Stimulated activated CD8-positive, alpha-beta memory T cell treated with anti-CD3 and anti-CD28 coated beads, Interleukin-7, amount 100 ng/mL, for 48 hours (primary cell): ENCODE measurements around the gene JPT1.
"Not testable (repeated sequence)": the region's sequence is repeated elsewhere in the genome, so short reads cannot be mapped to it uniquely, and the experiment has no call there.

Source experiments
- DNase-seq, 2 donors: peaks; one replicate each; pipeline ENCODE4 v3.0.0-alpha.2; 2020; ENCODE audit warnings: low read depth in 1 of 2; ENCODE audit errors: extremely low read depth in 1 of 2

The JPT1 gene

DNA sequence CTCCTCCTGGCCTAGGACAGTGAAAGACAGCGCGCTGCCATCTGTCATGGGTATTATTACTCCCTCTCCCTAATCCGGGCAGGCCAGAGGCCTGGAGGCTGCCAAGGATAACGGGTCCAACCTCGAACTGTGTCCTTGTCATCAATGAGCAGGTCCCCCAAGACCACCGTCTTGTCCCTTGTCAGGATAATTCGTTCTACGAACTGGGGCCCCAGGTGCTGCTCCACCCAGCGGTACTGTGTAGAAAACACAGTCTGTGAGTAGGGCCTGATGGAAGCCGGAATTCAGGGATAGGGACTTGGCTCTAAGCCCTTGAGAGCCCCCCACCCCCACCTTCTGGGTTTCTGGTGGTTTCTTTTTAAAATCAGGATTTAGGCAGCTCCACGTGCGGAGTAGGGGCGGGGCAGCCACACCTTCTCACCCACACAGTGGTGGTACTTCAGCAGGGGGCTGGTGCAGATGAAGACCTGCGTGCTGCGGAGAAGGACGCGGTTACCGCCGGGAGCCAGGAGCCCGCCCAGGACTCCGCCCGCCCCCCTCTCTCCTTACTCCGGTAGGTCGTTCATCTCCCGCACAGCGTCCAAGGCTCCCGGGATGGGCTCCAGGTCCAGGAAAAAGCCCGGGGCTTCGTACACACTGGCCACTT, 23.6 kb downstream of the JPT1 start:
- peak; percentile 20 to 37 for DNase-seq

DNA sequence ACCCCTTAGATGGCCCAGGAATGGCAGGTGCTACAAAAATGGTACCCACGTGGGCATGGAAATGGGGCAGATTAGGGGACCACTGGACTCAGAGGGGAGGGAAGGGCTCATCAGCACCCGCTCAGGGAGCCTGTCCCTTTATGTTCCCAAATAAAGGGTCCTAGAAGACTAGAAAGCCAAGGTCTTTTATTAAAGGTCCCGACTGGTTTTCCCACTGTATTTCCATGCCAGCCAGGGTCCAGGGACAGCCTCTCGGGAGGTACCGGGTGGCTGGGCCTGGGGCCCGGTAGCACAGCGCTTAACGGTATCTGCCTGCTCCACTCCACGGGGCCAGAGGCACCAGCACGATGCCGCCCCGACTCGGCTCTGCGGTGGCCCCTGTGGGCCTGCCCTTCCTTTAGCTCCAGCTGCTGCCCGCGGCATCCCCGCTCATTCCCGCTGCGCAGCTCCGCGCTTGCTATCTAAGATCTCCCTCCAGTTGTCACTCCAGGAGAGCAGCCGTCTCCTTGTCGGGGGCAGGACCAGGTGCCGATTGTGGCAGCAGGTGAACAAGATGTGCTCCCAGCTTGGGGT, 24.2 kb downstream of the JPT1 start:
- no peak for DNase-seq

DNA sequence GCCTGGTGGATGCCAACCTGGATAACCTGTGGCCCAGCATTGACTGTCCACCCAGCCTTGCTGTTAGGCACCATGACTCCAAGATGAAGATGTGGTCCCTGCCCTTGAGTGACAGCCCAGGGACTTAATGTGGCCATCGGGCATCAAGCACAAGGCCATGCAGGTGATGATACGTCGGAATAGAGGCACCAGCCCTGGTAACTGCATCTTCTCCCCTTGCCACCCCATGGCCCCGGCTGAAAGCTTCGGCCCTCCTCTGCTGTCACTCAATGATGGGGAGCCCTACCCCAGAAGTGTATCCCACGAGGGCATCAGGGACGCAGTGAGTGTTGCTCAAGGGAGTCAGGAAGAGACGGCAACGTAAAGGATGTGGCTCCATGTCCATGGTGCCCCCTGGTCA, 24.7 kb downstream of the JPT1 start:
- DNase-seq, result no peak

DNA sequence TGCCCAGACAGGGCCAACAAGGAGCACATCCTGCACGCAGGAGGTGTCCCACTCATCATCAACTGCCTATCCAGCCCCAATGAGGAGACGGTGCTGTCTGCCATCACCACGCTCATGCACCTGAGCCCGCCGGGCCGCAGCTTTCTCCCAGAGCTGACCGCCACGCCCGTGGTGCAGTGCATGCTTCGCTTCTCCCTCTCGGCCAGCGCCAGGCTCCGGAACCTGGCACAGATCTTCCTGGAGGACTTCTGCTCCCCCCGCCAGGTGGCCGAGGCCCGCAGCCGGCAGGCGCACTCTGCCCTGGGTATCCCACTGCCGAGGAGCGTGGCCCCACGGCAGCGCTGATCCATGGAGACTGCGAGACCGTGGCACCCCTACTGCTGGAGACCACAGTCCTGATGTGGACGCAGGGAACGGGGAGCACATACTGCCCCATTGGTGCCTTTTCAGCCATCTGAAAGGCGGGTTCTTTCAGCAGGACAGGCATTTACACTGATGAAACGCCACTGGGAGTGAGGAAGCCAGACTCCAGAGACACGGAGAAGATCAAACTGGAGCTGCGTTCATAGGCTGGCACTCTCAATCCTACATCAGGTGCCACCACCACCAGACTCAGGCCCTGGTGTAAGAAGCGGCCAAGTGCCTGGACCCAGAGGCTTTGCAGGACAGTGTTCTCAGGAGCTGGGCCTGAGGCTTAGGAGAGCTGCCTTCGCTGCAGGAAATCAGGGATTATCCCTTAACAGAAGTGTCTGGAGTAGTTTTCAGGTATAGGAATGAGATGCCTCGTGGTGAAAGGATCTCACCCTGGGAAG, 25.4 kb downstream of the JPT1 start:
- no peak for DNase-seq

DNA sequence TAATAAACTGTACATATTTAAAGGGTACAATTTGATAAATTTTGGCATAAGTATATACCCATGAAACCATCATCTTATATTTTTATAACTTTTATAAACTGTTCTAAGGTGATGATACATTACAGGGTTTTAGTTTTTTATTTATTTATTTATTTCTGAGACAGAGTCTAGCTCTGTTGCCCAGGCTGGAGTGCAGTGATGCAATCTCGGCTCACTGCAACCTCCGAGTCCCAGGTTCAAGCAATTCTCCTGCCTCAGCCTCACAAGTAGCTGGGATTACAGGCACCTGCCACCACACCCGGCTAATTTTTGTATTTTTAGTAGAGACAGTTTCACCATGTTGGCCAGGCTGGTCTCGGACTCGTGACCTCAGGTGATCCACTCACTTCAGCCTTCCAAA, 26.4 kb downstream of the JPT1 start:
- not testable (repeated sequence) for DNase-seq

DNA sequence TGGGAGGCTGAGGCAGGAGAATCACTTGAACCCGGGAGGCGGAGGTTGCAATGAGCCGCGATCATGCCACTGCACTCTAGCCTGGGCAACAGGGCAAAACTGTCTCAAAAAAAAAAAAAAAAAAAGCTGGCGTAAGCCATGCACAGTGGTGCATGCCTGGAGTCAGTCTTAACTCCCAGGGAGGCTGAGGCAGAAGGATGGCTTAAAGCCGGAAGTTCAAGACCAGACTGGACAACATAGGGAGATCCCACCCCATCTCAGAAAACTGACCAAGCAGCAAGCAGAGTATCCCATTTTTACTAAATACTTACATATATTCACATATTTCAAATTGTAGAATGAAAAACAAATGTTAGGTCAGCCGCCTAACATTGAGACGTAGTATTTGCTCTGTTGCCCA, 27.4 kb downstream of the JPT1 start:
- no peak for DNase-seq

DNA sequence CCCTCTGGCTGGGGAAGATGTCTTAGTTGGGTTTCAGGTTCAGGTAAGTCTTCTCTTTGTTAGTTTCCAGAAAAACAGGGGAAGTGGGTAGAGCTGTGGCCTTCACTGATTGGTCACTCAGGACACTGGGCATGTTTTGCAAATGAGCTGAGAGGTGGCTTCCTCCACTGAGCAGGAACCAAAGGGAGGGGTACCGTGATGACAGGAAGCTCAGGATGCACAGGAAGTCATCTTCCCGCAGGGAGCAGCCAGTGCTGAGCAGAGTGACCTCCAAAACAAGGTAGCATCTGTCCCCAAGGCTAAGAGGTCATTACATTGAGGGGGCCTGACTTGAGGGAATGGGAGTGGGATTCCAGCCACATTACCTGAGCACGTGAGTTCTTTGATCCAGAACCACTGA, 28.3 kb downstream of the JPT1 start:
- DNase-seq, result no peak

DNA sequence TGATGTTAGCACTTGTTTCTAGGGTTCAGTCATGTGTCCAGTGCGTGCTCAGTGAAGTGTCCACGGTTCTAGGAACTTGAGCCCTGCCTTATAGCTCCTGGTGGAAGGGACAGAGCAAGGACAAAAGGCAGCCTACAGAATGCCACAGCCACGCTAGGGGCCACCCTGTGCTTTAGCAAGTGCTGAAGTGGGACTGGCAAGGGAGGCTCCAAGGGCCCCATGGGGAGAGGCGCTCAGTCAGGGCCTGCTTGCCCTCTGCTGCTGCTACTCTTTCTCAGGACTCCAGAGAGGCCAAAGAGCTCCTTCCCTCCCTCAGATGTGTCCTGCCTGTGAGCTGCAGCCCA, 29.5 kb downstream of the JPT1 start:
- no peak for DNase-seq

DNA sequence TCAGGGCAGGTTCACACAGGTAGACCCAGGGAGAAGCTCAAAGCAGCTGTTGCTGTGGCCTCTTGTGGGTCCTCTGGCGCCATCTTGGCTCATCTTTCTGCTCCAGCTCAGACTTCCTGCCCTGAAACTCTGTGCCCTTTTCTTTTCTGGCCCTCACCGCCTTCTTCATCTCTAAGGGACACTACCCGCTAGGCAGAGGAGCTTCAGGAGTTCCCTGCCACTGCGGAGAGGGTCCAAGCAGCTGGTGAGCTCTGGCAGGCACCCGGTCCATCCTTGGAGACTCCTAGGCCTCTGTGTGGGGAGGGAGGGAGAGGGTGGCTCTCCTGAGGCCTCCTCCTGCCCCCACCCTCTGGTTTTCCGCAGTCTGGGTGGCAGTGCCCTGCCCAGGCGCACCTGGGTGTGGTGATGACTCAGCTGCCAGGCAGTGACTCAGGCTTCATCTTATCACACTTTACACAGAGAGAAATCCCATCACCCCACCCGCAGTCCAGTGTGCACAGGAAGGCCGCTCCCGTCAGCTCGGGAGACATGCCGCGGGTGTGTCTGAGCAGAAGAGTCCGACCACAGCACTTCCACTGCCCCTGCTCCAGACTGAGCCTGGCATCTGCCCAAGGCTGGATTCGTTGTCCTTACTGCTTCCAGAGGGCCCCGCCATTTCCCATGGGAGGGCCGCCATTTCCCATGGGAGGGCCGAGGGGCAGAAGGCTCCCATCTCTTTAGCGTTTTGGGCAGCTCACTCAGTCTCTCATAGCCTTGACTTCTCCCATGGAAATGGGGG, 30.1 kb downstream of the JPT1 start:
- peak in 1 of 2 donors; percentile 50 for DNase-seq

DNA sequence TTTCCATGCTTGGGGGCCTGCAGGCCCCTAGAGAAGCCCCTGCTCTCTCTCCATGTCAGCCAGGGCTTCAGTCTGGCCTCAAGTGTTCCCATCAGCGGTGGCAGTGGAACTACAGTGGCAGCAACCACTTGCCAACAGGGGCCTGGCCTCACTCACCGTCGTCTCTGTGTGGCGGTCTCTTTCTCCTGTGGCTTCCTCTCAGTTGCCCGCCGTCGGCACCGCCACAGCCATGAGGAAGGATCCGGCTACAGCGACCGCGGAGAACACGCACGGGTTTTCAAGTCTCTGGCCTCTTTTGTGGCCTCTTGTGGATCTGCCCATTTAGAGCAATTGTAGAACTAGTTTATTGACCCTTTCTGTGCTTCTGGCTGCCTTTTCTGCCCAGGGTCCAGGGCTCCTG, 36.0 kb downstream of the JPT1 start:
- no peak for DNase-seq

DNA sequence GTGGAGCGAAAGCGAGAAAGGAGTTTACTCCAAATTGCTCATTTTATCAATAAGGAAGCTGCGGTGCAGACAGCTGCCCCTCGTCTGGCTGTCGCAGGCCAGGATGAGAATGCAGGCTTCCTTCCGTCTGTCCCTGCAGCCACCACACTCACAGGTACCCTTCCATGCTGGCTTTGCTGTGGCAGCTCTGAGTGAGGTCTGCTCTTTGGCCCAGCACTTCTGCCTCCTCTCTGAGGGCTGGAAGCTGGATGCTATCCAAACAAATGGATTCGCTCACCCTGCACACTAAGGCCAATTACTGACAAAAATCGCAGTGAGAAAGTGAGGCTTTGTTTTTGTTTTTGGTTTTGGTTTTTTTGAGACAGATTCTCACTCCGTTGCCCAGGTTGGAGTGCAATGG, 37.6 kb downstream of the JPT1 start:
- no peak for DNase-seq

DNA sequence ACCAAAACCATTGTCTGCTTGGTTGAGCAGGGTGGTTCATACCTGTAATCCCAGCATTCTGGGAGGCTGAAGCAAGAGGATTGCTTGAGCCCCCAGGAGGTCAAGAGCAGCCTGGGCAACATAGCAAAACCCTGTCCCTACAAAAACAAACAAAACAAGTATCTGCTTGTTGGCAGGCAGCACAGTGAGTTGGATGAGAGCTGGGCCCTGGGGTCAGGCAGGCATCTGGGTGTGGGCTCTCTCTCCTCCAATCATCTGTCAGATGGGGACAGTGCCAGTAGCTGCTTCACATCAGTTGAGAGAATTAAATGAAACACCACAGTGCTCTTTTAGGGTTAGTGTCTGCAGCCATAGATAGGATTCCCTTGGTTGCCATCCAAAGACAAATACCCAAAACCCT, 38.8 kb downstream of the JPT1 start:
- no peak for DNase-seq

DNA sequence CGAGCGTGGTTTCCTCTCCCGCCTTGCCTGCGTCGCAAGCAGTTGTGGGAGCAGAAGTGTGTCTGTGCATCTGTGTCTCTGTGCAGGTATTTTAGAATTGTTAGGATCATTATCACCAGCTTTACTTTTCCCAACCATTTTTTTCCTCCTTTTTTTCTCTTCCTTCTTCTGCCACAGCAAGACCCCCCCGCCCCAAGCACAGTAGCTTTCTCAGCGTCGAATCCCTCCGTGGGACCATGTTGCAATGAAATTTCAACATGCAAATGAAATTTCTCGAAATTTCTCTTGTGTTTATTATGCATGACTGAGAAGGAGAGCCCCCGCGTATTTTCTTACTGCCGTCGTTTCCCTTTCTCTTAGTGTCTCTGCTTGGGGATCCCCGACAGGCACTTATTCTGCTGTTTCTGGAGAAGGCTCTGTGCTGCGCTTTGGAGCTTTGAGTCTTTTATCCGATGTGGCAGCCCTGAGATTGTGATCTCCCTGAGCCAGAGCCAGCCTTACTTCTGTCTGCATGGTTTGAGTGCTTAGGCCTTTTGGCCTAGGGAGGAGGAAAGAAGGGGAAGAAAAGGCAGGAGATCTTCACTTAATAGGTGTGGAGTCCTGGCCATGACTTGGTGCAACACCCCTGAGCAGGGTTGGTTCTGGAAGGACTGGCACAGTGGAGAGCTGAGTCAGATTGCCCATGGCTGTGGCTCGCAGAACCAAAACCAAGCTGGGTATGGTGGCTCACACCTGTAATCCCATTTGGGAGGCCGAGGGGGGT, 39.6 kb downstream of the JPT1 start:
- no peak for DNase-seq

DNA sequence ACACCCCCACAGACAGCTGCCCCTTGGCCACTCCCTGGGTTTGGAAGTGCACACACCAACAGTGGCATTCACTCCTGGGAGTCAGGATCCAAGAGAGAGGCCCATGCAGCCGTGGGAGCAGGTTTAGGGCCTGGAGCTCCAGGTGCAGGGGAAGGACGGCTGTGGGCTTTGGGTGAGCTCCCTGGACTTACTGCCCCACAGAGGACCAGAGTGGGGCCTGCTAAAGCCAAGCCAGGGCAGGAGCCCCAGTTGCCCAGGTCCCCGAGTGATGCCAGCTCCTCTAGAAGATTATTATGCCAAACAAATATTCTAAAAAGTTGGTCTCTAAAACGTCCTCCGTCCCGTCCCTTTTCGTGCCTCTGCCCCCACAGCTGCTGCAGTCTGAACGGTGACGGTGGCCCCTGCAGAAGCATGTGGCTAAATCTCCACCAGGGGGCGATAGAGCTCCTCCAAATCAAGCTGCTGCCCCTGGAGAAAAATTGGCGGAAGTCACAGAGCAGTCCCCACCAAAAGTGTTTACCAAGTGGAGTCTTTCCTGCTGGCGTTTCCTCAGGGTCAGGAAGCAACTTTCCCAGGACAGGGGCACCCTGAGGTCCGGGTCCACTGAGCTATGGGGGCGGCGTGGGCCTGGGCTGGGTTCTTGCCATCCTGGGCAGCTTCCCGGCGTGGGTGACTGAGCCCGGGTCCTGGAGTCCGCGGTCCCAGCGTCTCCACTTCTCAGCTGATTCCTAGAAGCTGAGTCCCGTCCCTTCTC, 40.3 kb downstream of the JPT1 start:
- DNase-seq, result peak; percentile 64 to 86

DNA sequence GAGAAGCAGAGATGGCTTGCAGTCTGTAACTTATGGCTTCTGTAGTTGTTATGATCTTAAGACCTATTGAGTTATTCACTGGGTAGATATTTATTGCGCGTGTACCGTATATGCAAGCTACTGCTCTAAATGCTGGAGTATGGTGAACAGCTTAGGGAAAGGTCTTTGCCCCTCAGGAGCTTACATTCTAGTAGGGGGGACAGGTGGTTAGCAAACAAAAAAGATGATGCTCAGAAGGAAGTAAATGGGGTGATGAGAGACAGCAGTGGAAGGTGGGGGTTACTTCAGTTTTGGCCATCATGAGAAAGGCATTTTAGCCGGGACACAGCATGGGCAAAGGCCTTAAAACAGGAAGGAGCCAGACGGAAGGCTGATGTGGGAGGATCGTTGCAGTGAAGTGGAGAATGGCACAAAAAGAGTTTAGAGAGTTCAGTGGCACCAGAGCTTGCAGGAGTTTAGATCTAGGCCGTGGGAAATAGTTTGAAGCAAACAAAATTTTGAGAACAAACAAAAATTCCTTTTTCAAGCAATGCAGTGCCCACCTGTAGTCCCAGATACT, 42.5 kb downstream of the JPT1 start:
- DNase-seq, result no peak

DNA sequence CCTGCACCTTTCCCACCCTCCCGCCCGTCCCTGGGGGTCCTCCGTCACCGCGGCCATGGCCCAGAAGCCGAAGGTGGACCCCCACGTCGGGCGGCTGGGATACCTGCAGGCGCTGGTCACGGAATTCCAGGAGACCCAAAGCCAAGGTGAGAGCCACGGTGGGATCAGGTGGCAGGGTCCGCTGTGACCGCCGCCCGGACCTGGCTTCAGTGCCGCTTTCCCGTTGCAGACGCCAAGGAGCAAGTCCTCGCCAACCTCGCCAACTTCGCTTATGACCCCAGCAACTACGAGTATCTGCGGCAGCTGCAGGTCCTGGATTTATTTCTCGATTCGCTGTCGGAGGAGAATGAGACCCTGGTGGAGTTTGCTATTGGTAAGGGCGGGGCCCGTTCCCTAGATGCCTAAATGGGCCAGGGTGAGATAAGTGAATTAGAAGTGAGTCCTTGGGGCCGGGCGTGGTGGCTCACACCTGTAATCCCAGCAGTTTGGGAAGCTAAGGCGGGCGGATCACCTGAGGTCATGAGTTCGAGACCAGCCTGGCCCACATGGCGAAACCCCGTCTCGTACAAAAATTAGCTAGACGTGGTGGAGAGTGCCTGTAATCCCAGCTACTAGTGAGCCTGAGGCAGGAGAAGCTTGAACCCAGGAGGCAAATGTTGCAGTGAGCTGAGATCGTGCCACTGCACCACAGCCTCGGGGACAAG, 43.9 kb downstream of the JPT1 start:
- DNase-seq, result no peak

DNA sequence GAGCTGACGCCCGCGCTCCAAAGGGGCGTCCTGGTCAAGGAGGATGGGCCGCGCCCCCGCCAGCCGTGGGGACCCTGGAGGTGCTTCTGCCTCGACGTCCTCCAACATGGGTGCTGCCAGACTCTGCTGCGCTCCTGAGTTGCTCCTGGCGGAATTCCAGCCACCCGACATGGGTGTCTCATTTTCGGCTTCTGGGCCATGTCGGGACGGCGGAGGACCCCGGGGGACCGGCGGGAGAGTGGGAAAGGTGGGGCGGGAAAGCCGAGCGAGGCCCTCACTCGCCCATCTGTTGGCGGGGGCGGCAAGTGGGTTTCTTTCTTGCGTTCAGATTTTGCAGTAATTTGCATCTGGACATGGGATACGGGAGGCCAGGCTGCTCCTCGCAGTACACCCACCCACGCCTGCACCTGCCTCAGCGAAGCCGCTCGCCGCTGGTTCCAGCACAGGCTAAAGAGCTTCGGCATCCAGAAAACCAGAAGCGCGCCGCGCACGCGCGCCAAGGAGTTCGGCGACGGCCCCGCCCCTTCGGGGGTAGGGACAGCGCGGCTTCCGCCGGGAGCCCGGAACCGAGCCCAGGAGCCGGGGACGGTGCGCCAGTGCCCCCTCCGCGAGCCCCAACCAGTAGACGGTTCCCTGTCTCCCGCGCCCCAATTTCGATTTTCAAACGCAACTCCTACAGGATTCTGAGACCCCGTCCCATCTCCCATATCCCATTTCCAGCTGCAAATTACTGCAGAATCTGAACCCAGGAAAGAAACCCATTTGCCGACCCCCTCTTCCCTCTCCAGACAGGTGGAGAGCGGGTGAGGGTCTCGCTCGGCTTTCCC, 44.7 kb downstream of the JPT1 start, which contains the start of gene ARMC7:
Gene ARMC7, plus strand, starts transcription at position 563 of the 827 bp plus-strand sequence. CDS start 320 bp downstream, outside the sequence.
- peak; percentile 88 for DNase-seq

DNA sequence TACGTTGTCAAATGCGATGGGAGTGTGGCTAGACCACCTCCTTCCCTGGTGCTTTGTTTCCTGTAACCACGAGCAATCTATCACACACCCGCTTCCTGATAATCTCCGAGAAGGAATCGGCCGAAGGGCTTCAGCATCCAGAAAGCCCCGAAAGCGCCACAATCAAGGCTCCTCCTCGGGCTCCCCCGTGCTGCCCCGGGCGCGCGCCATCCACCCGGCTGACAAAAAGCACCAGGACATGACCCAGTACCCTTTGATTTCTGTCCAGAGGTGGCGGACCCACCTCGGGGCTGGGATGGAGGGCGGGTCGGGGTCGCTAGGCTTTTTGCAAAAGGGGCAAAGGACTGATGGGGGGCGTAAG, 45.3 kb downstream of the JPT1 start:
- no peak for DNase-seq
